GM18861 (cell line): ENCODE results near the gene CTAG2.
"Not testable (repeated sequence)": the region's sequence is repeated elsewhere in the genome, so short reads cannot be mapped to it uniquely, and the experiment has no call there.

ENCODE experiments used
- ATAC-seq: cut with Tn5 transposase; IDR thresholded peaks from one replicate; pipeline ENCODE4 v1.9.1; 2021; ENCODE audit not compliant: unreplicated experiment

Gene CTAG2

GRCh38 chrX:154649503-154650220 is 3.7 kb downstream of the CTAG2 start:
- no peak for ATAC-seq

GRCh38 chrX:154648931-154649330 is 4.4 kb downstream of the CTAG2 start:
- no peak for ATAC-seq

GRCh38 chrX:154645745-154646378 is 7.5 kb downstream of the CTAG2 start:
- not testable (repeated sequence) for ATAC-seq

- not testable (repeated sequence) for ATAC-seq
Observed at GRCh38 chrX:154643708-154644107, 9.7 kb downstream of the CTAG2 start.

GRCh38 chrX:154641740-154642139 is 11.6 kb downstream of the CTAG2 start:
- ATAC-seq, result not testable (repeated sequence)

GRCh38 chrX:154633661-154634060 is 19.7 kb downstream of the CTAG2 start:
- not testable (repeated sequence) for ATAC-seq

GRCh38 chrX:154630949-154631348 is 22.4 kb downstream of the CTAG2 start:
- not testable (repeated sequence) for ATAC-seq

GRCh38 chrX:154628960-154629359 is 24.4 kb downstream of the CTAG2 start:
- not testable (repeated sequence) for ATAC-seq

- not testable (repeated sequence) for ATAC-seq
Observed at GRCh38 chrX:154620767-154621414, 32.5 kb downstream of the CTAG2 start.

- ATAC-seq, result not testable (repeated sequence)
Observed at GRCh38 chrX:154619182-154619581, 34.2 kb downstream of the CTAG2 start, which contains the start of gene CTAG1B. CTAG1B (minus strand) TSS chrX:154619282; CDS start chrX:154619218, 64 bp downstream.

GRCh38 chrX:154613586-154613985 is 39.8 kb downstream of the CTAG2 start:
- not testable (repeated sequence) for ATAC-seq

- ATAC-seq, result not testable (repeated sequence)
Observed at GRCh38 chrX:154611146-154611545, 42.2 kb downstream of the CTAG2 start.

- ATAC-seq, result not testable (repeated sequence)
Observed at GRCh38 chrX:154608823-154609222, 44.6 kb downstream of the CTAG2 start.

- ATAC-seq, result not testable (repeated sequence)
Observed at GRCh38 chrX:154607976-154608375, 45.4 kb downstream of the CTAG2 start.

GRCh38 chrX:154607370-154607769 is 46.0 kb downstream of the CTAG2 start:
- ATAC-seq, result no peak

GRCh38 chrX:154605566-154605965 is 47.8 kb downstream of the CTAG2 start:
- ATAC-seq, result no peak

GRCh38 chrX:154603438-154604430 is 49.6 kb downstream of the CTAG2 start:
- no peak for ATAC-seq

- ATAC-seq, result no peak
Observed at GRCh38 chrX:154602766-154603437, 50.5 kb downstream of the CTAG2 start.

GRCh38 chrX:154602226-154602625 is 51.2 kb downstream of the CTAG2 start:
- no peak for ATAC-seq
